Lower leg skin (tissue), 4 donors: ENCODE data around the gene PPP1R26. TPM values are rescaled to one million over a fixed set of nuclear protein-coding genes. Genes with fewer than 3 reads are reported as not detected.
"Not testable (repeated sequence)": the region's sequence is repeated elsewhere in the genome, so short reads cannot be mapped to it uniquely, and the experiment has no call there.

Source experiments
- DNase-seq, 2 donors: peaks; one replicate each; pipeline ENCODE4 v3.0.0-alpha.2; 2019; ENCODE audit warnings: low spot score in 2 of 2
- H3K4me3 ChIP-seq: fragments of 200-600 bp; sonication (generic); 2 replicates; pipeline ENCODE4 v1.5.1; 2017; ENCODE audit warnings: mild to moderate bottlenecking, low read depth; ENCODE audit not compliant: poor library complexity, severe bottlenecking
- CTCF ChIP-seq, 3 donors: fragments of 450-650 bp; IDR thresholded peaks; one replicate each; pipeline ENCODE4 v1.5.1; 2016; ENCODE audit warnings: antibody characterized with exemption in 3 of 3, mild to moderate bottlenecking in 3 of 3, moderate library complexity in 2 of 3
- POLR2A ChIP-seq, 2 donors: fragments of 450-650 bp; IDR thresholded peaks; one replicate each; pipeline ENCODE4 v1.6.1; 2016 to 2017; ENCODE audit warnings: antibody characterized with exemption in 2 of 2, mild to moderate bottlenecking in 1 of 2, moderate library complexity in 1 of 2
- whole genome bisulfite sequencing, 2 donors: methylation state at CpG; one replicate each; pipeline ENCODE4 v1.1.5; 2018; 5-methylcytosine and 5-hydroxymethylcytosine counted together
- intact Hi-C: fragments of 100-400 bp; cut with DNase I; formaldehyde crosslinking; loops from one replicate; pipeline ENCODE4 v1.15.0; 2023; ENCODE audit warnings: low total_unique reads
- total RNA-seq, 4 donors: library from RNA; depleted of rRNA; stranded (reverse); fragments of >200 nt; gene quantifications; one replicate each; pipeline ENCODE4 v1.1.0, GENCODE V29; 2016

The PPP1R26 gene
- total RNA-seq, 4 donors from 2014 or later: 8.4 to 11.5 (median 9.2) TPM

GRCh38 chr9:135442075-135442474, 37.5 kb upstream of the PPP1R26 start:
- no peak for DNase-seq
- intact Hi-C loops: no loop called here
- 68 to 75% methylated on average over 10 of the region's 10 CpGs for WGBS, 2 donors
- TF ChIP-seq POLR2A (IDR thresholded peaks at IDR 0.05): no peak
- no peak for TF ChIP-seq CTCF (IDR thresholded peaks at IDR 0.05)
- no peak overlapping the region for H3K4me3 ChIP-seq

- intact Hi-C loops: no loop called here
Measured at GRCh38 chr9:135443797-135444425, 35.7 kb upstream of the PPP1R26 start.

GRCh38 chr9:135447126-135447525, 32.5 kb upstream of the PPP1R26 start:
- intact Hi-C loops: no loop called here
- WGBS, 2 donors: 39 to 51% methylated on average over 12 of the region's 12 CpGs
- TF ChIP-seq CTCF (IDR thresholded peaks at IDR 0.05) (no peak), POLR2A (IDR thresholded peaks at IDR 0.05) (no peak)
- no peak overlapping the region for H3K4me3 ChIP-seq
- DNase-seq: no peak

More at GRCh38 chr9:135443797-135444425, 35.7 kb upstream of the PPP1R26 start:
- WGBS, 2 donors: 66 to 70% methylated on average over 28 of the region's 28 CpGs
- TF ChIP-seq CTCF (IDR thresholded peaks at IDR 0.05): no peak
- TF ChIP-seq POLR2A (IDR thresholded peaks at IDR 0.05): no peak
- no peak for DNase-seq
- H3K4me3 ChIP-seq: no peak overlapping the region

GRCh38 chr9:135448663-135449100, 30.9 kb upstream of the PPP1R26 start:
- H3K4me3 ChIP-seq: no peak overlapping the region
- TF ChIP-seq POLR2A (IDR thresholded peaks at IDR 0.05): no peak
- no peak for TF ChIP-seq CTCF (IDR thresholded peaks at IDR 0.05)
- WGBS, 2 donors: 48 to 53% methylated on average over 11 of the region's 11 CpGs
- no peak for DNase-seq
- intact Hi-C loops: no loop called here

- WGBS, 2 donors: 57 to 69% methylated on average over 9 to 11 of the region's 11 CpGs
- intact Hi-C loops, H3K4me3 ChIP-seq: not testable (repeated sequence)
- peak in 1 of 2 donors; percentile 23 for DNase-seq
Measured at GRCh38 chr9:135449532-135449931, 30.1 kb upstream of the PPP1R26 start.

- intact Hi-C loops: no loop called here
- 91 to 94% methylated on average over 9 to 10 of the region's 10 CpGs for WGBS, 2 donors
- peak in 1 of 2 donors; percentile 71 for DNase-seq
- no peak overlapping the region for H3K4me3 ChIP-seq
- TF ChIP-seq POLR2A (IDR thresholded peaks at IDR 0.05) (no peak), CTCF (IDR thresholded peaks at IDR 0.05) (no peak)
Measured at GRCh38 chr9:135450956-135451355, 28.6 kb upstream of the PPP1R26 start.

GRCh38 chr9:135451909-135452308, 27.7 kb upstream of the PPP1R26 start:
- H3K4me3 ChIP-seq, intact Hi-C loops: not testable (repeated sequence)
- 80 to 81% methylated on average over 7 of the region's 7 CpGs for WGBS, 2 donors
- peak in 1 of 2 donors; percentile 13 for DNase-seq
